AG04450 (cell line): Measurements from ENCODE around the gene QDPR. TPM values are rescaled to one million over a fixed set of nuclear protein-coding genes. Genes with fewer than 3 reads are reported as not detected.

Source experiments
- CTCF ChIA-PET: fragments of 300-600, 350-600 bp; formaldehyde crosslinking; extraction: SDS; loops from one replicate; lab custom pipeline; 2022; ENCODE audit warnings: antibody characterized with exemption, inconsistent platforms; lab: Charles Lee
- POLR2A ChIA-PET: fragments of 350-600 bp; formaldehyde crosslinking; extraction: SDS; loops from one replicate; lab custom pipeline; 2021; ENCODE audit warnings: antibody characterized with exemption, inconsistent platforms; lab: Yijun Ruan, JAX
- DNase-seq: peaks from one replicate; pipeline ENCODE4 v3.0.0-alpha.2; 2011; ENCODE audit warnings: low read depth, low spot score
- H3K27ac ChIP-seq: one replicate; pipeline ENCODE4 v1.5.1; 2012; ENCODE audit warnings: low read depth, low read length, control low read depth
- H3K27me3 ChIP-seq: one replicate; pipeline ENCODE4 v1.6.0; 2012; ENCODE audit warnings: low read length; ENCODE audit not compliant: control insufficient read depth, insufficient read depth
- H3K4me3 ChIP-seq: 2 replicates; pipeline ENCODE4 v1.5.1; 2011; ENCODE audit warnings: mild to moderate bottlenecking, low read depth, low read length, control low read depth
- H3K9me3 ChIP-seq: 2 replicates; pipeline ENCODE4 v1.5.1; 2012; ENCODE audit warnings: low read length; ENCODE audit not compliant: control insufficient read depth, insufficient read depth
- polyA plus RNA-seq: library from polyadenylated mRNA; depleted of rRNA; stranded (reverse); fragments of >200 nt; gene quantifications from 2 replicates; pipeline ENCODE4 v1.2.3, GENCODE V29; 2011
- TF ChIP-seq, protein P1 (sequence below): IDR thresholded peaks from 2 replicates; pipeline ENCODE4 v1.5.1; 2011; ENCODE audit warnings: low read depth, low read length, control low read depth, inconsistent platforms

QDPR gene
- polyA plus RNA-seq, 1 experiment, result 36.4 TPM

DNA sequence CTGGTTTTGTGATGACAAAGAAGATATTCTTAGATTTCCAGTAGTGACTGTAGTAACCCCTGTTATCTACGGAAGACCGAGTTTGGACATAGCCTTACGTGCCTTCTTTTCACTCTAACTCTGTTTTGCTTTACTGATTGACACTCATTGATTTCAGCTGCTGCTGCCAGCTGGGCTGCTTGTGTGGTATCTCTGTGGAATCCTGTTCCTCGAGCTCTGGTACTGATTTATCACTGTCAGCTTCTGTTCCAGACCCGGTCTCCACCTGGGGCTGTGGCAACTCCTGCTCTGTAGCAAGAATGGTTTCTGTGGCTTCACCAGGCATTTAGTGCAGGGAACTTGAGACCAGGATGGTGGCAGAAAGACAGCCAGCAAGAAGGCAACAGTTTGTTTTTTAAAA, 40.5 kb upstream of the QDPR start:
- TF ChIP-seq, protein P1, sequence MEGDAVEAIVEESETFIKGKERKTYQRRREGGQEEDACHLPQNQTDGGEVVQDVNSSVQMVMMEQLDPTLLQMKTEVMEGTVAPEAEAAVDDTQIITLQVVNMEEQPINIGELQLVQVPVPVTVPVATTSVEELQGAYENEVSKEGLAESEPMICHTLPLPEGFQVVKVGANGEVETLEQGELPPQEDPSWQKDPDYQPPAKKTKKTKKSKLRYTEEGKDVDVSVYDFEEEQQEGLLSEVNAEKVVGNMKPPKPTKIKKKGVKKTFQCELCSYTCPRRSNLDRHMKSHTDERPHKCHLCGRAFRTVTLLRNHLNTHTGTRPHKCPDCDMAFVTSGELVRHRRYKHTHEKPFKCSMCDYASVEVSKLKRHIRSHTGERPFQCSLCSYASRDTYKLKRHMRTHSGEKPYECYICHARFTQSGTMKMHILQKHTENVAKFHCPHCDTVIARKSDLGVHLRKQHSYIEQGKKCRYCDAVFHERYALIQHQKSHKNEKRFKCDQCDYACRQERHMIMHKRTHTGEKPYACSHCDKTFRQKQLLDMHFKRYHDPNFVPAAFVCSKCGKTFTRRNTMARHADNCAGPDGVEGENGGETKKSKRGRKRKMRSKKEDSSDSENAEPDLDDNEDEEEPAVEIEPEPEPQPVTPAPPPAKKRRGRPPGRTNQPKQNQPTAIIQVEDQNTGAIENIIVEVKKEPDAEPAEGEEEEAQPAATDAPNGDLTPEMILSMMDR, result no peak
- ChIA-PET CTCF (interaction anchor here (1.4 kb wide), 1 partner anchor 1041 kb away, joined by 3 read pairs; no protein-coding TSS in a partner anchor), POLR2A (no interaction called here)
- Histone ChIP-seq H3K27ac (no peak overlapping the region), H3K27me3 (peaks cover 10% of the 10 kb centered on the region), H3K9me3 (no peaks in the 10 kb centered on the region), H3K4me3 (no peak overlapping the region)
- DNase-seq, result no peak

DNA sequence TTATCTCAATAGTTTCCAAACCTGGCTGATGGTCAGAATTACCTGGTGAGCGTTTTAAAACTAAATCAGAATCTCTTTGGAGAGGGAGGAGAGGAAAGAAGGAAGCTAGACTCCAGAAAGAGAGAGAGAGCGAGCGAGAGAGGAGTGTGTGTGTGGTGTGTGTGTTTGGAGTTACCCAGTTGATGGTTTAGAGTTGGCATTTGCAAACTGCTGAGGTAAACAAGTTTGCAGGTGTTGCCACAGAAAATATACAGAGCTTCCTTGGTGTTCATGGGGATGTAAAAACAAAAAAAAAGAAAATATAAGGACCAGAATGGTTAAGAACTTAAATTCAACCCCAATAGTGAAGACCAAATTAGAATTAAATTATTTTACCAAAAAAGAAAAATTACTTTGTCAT, 38.7 kb upstream of the QDPR start:
- CTCF ChIA-PET, result interaction anchor here (1.0 to 4.1 kb wide), 4 partner anchors 23 to 1043 kb away, joined by 3 to 98 read pairs (median 18); partner anchors contain the start of genes DCAF16, MED28 and NCAPG

GRCh38 chr4:17546678-17547077, 34.8 kb upstream of the QDPR start:
- no peak overlapping the region for H3K27ac ChIP-seq
- H3K9me3 ChIP-seq, result no peaks in the 10 kb centered on the region
- POLR2A ChIA-PET, result no interaction called here
- CTCF ChIA-PET, result interaction anchor here (0.8 to 3.5 kb wide), 2 partner anchors 91 to 1047 kb away, joined by 4 to 51 read pairs; no protein-coding TSS in a partner anchor
- no peak for DNase-seq
- H3K27me3 ChIP-seq, result no peaks in the 10 kb centered on the region
- no peak overlapping the region for H3K4me3 ChIP-seq
- TF ChIP-seq, protein P1, result no peak

More for the DNA sequence above, 38.7 kb upstream of the QDPR start:
- Histone ChIP-seq H3K4me3 (no peak overlapping the region), H3K27ac (no peak overlapping the region), H3K9me3 (no peaks in the 10 kb centered on the region), H3K27me3 (peaks cover 10% of the 10 kb centered on the region)
- POLR2A ChIA-PET, result no interaction called here
- no peak for DNase-seq
- TF ChIP-seq, protein P1, result no peak

DNA sequence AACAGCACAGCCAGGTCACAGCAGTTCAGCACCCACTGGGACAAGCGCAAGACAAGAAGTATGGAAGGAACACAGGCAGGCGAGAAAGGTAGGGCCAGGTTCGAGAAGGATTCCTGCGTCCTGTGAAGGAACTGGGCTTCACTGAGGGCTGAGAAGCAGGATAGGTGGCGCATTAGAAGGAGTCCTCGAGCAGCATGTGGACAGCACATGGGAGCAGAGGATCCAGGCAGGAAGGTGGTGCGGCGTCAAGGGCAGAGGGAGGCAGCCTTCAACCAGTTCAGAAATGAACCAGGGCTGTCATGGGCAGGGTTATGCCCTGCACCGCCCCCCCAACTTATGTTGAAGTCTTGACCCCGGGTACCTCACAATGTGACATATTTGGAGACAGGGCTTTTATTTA, 34.3 kb upstream of the QDPR start:
- no peak overlapping the region for H3K4me3 ChIP-seq
- no peaks in the 10 kb centered on the region for H3K9me3 ChIP-seq
- ChIA-PET POLR2A (no interaction called here), CTCF (interaction anchor here (1.1 to 3.5 kb wide), 3 partner anchors 262 to 1047 kb away, joined by 3 to 51 read pairs (median 5); no protein-coding TSS in a partner anchor)
- DNase-seq, result no peak
- H3K27ac ChIP-seq, result no peak overlapping the region
- H3K27me3 ChIP-seq, result no peaks in the 10 kb centered on the region
- TF ChIP-seq, protein P1, result no peak

DNA sequence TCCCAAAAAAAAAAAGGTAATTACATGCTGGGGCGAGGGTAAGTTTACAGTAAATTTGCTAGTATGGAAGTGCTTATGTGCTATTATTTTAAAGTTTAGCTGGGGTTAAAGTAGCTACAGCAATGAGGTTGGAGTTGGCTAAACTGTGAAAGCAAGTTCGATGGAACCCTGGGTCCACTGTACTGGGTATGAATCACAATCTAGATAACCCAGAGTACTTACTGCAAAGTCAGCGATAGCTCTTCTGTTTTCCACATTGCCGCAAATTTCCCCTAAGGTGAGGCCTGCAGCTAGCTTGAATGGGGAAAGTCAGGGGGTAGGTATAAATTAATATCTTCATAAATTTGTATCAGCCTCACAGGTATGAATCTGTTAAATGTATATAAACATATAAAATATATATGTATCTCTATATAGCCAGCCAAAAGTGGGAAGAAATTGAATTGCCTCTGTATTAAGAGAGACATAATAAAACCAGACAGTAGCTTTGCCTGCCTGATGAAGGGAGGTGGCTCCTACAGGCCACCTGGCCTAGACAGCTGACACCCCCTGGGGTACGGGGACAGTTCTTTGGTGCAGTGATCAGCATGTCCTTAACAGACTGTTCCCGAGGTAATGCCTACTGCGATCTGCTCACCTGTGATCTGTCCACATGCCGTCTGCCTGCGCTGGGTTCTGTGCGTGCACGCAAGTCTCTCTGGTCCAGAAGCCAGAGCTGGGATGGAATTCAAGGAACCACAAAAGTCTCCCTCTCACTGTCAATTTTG, 33.7 kb upstream of the QDPR start:
- no peak overlapping the region for H3K4me3 ChIP-seq
- CTCF ChIA-PET, result interaction anchor here (0.7 to 2.1 kb wide), 4 partner anchors 9 to 1048 kb away, joined by 3 to 5 read pairs (median 4); no protein-coding TSS in a partner anchor
- TF ChIP-seq, protein P1, result no peak
- DNase-seq, result no peak
- POLR2A ChIA-PET, result no interaction called here
- no peaks in the 10 kb centered on the region for H3K27me3 ChIP-seq
- no peaks in the 10 kb centered on the region for H3K9me3 ChIP-seq
- no peak overlapping the region for H3K27ac ChIP-seq
